Fibroblast of the aortic adventitia (primary cell): ENCODE results near the gene TFF1. TPM values are rescaled to one million over a fixed set of nuclear protein-coding genes. Genes with fewer than 3 reads are reported as not detected.

Experiments
- DNase-seq: peaks from one replicate; pipeline ENCODE4 v3.0.0-alpha.2; 2010; ENCODE audit warnings: low read depth
- H3K4me3 ChIP-seq: 2 replicates; pipeline ENCODE4 v1.5.1; 2011; ENCODE audit warnings: low read depth, mild to moderate bottlenecking, control low read depth, low read length, moderate library complexity
- total RNA-seq: library from RNA; depleted of rRNA; stranded (reverse); fragments of >200 nt; gene quantifications from 2 replicates; pipeline ENCODE4 v1.2.3, GENCODE V29; 2012; ENCODE audit warnings: low replicate concordance
- TF ChIP-seq, protein P1 (sequence below): IDR thresholded peaks from 2 replicates; pipeline ENCODE4 v1.5.1; 2011; ENCODE audit warnings: mild to moderate bottlenecking, low read length, control low read depth, inconsistent platforms; ENCODE audit not compliant: insufficient read depth

The TFF1 gene
- total RNA-seq, 1 donor: not detected

GRCh38 chr21:42388740-42389448 is 22.6 kb upstream of the TFF1 start:
- TF ChIP-seq, protein P1, sequence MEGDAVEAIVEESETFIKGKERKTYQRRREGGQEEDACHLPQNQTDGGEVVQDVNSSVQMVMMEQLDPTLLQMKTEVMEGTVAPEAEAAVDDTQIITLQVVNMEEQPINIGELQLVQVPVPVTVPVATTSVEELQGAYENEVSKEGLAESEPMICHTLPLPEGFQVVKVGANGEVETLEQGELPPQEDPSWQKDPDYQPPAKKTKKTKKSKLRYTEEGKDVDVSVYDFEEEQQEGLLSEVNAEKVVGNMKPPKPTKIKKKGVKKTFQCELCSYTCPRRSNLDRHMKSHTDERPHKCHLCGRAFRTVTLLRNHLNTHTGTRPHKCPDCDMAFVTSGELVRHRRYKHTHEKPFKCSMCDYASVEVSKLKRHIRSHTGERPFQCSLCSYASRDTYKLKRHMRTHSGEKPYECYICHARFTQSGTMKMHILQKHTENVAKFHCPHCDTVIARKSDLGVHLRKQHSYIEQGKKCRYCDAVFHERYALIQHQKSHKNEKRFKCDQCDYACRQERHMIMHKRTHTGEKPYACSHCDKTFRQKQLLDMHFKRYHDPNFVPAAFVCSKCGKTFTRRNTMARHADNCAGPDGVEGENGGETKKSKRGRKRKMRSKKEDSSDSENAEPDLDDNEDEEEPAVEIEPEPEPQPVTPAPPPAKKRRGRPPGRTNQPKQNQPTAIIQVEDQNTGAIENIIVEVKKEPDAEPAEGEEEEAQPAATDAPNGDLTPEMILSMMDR: no peak
- DNase-seq: no peak
- no peak overlapping the region for H3K4me3 ChIP-seq

DNA sequence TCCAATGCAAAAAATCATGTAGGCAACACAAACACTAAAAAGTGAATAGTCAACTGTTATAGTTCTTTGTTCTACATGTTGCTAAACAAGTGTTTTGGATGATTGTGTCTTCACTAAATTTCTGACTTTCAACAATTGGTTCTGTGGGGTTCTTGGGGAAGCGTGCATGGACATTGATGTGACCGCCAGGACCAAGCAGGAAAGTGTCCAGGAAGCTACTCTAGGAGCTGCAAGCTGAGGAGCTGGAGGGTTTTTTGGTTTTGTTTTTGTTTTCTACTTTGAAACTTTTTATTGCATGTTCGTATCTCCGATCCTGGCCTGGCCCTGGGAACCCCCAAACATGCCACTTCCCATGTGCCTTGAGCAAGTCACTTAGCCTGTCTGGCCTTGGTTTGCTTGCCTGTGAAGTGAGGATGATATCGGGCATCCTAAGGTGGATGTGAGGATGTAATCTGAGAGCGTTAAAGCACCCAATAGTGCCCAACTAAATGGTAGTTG is 21.6 kb upstream of the TFF1 start:
- TF ChIP-seq, protein P1: no peak
- H3K4me3 ChIP-seq: no peak overlapping the region
- no peak for DNase-seq

- TF ChIP-seq, protein P1: no peak
- DNase-seq: no peak
- no peak overlapping the region for H3K4me3 ChIP-seq
Measured at GRCh38 chr21:42387164-42387563, 20.8 kb upstream of the TFF1 start.

DNA sequence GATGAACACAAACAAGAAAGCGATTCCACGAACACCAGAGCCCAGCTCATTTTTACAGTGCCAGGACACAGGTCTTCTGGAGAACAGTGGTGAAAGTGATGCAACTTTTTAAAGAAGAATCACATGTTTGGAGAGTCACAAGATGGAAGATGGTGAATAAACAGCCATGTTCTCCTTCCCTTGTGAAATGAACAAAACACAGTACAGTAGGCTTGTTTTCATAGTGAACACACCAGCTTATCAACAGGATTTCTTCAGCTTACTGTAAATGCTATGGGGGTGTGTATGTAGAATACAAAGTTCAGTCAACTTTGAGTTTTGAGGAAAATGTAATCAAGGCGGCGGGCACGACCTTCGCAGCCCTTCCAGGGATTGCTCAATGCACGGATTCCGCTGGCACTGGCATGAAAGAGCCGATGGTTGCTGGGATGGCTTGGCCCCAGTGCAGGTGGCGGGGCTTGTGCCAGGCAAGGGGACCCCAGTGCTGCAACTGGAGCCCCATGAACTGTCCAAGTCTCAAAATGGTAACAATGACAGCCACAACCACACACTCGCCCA is 19.8 kb upstream of the TFF1 start:
- TF ChIP-seq, protein P1: no peak
- DNase-seq: no peak
- no peak overlapping the region for H3K4me3 ChIP-seq

- TF ChIP-seq, protein P1: no peak
- DNase-seq: no peak
Measured at GRCh38 chr21:42385619-42386018, 19.3 kb upstream of the TFF1 start.

DNA sequence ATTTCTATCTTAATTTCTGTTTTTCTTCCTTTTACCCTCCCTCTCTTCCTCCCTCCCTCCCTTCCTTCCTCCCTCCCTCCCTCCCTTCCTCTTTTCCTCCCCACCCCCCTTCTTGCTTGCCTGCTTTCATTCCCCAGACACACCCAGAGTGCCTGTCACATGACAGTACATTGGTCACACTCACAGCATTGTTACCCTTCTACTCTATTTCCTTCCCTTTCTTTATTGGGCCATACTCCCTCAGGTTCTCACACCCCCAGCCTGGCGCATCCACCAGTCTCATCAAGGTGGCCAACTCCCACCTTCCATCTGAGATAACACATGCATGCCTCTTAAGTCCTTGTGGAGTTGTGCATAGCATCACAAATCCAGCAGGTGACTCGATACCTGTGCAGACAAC is 18.7 kb upstream of the TFF1 start:
- H3K4me3 ChIP-seq: no peak overlapping the region
- TF ChIP-seq, protein P1: no peak

More at GRCh38 chr21:42385619-42386018, 19.3 kb upstream of the TFF1 start:
- H3K4me3 ChIP-seq: no peak overlapping the region

More for the DNA sequence above, 18.7 kb upstream of the TFF1 start:
- DNase-seq: no peak
